Measurements from ENCODE around the gene OSBPL3.

DNA sequence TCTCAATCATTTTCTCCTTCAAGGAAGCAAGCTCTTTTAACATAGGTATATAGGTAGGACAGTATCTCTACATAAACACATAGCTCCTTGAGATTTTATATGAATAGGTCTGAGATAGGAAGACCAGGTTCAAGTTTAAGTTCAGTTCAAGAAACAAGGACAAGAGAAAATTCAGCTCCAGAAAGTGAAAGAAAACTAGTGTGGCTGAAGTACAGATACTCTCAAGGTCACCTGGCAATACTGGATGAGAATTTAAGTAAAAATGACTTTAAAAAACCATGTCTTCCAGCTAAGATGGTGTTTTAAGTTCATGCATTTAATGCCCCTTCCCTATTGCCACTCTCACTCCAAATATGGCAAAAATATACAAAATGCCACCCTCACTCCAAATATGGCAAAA, 91.3 kb downstream of the OSBPL3 start:
- TF ChIP-seq, protein P1, sequence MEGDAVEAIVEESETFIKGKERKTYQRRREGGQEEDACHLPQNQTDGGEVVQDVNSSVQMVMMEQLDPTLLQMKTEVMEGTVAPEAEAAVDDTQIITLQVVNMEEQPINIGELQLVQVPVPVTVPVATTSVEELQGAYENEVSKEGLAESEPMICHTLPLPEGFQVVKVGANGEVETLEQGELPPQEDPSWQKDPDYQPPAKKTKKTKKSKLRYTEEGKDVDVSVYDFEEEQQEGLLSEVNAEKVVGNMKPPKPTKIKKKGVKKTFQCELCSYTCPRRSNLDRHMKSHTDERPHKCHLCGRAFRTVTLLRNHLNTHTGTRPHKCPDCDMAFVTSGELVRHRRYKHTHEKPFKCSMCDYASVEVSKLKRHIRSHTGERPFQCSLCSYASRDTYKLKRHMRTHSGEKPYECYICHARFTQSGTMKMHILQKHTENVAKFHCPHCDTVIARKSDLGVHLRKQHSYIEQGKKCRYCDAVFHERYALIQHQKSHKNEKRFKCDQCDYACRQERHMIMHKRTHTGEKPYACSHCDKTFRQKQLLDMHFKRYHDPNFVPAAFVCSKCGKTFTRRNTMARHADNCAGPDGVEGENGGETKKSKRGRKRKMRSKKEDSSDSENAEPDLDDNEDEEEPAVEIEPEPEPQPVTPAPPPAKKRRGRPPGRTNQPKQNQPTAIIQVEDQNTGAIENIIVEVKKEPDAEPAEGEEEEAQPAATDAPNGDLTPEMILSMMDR (optimal IDR thresholded peaks at IDR 0.05 in 1 of 3, IDR thresholded peaks at IDR 0.05 in 1 of 3, conservative IDR thresholded peaks at IDR 0.05 in 1 of 3; ENCODE audit: extremely low read depth in 1 of 3, insufficient read depth in 2 of 3, low read length in 3 of 3): no peak
- no peak for TF ChIP-seq EZH2 (IDR thresholded peaks at IDR 0.05; ENCODE audit: low read length)
